ENCODE measurements around the gene CFAP99. TPM values are rescaled to one million over a fixed set of nuclear protein-coding genes. Genes with fewer than 3 reads are reported as not detected.

Gene CFAP99
- total and polyA plus RNA-seq, 3 donors from 2014 or later: 30.5 to 41.2 (median 40.1) TPM

DNA sequence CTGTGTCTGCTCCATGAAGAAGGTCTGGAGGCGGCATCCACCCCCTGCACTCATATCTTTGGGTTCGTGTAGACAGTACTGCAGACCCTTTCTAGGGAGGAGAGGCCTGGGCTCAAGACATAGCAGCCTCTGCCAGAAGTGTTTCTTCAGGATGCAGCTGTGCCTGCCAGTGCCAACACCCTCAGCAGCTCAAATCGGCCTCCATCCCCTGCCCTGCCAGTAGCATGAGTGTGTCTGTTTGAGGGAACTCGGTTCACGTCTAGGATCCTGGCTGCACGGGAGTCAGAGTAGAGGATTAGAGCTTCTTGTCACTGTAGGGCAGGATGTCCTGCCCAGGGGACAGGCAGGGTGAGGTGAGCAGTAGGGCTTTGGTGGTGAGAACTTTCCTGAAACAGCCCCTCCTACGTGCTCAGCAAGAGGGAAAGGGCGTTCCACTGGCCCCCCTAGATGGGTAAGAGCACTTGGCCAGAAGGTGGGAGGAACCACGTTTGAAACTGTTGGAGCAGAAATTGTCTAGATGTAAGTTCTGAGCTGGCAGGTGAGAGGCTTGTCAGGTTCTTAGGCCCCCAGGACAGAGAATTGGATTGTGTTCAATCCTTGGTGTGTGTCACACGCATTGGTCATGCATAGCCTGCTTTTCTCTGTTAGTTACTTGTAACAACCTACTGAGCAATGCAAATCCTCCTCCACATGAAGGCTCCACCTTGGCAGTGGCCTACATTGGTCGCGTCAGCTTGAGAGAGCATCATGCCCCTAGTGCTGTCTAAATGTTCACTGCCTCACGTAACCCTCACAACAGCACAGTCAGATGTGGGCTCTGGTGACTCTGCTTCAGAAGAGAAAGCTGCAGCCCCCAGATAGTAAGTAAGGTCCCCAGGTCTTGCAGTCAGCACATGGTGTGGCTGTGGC, 91.8 kb downstream of the CFAP99 start:
- Histone ChIP-seq H3K27me3 (no peaks in the 10 kb centered on the region), H3K9me3 (no peaks in the 10 kb centered on the region), H3K4me1 (peaks cover 14% of the 10 kb centered on the region), H3K36me3 (ENCODE audit: low read depth, missing control alignments) (no peaks in the 10 kb centered on the region), H3K27ac (no peak overlapping the region), H3K4me3 (no peak overlapping the region)
- no peak for TF ChIP-seq POLR2A (IDR thresholded peaks at IDR 0.05)
- TF ChIP-seq, protein P1, sequence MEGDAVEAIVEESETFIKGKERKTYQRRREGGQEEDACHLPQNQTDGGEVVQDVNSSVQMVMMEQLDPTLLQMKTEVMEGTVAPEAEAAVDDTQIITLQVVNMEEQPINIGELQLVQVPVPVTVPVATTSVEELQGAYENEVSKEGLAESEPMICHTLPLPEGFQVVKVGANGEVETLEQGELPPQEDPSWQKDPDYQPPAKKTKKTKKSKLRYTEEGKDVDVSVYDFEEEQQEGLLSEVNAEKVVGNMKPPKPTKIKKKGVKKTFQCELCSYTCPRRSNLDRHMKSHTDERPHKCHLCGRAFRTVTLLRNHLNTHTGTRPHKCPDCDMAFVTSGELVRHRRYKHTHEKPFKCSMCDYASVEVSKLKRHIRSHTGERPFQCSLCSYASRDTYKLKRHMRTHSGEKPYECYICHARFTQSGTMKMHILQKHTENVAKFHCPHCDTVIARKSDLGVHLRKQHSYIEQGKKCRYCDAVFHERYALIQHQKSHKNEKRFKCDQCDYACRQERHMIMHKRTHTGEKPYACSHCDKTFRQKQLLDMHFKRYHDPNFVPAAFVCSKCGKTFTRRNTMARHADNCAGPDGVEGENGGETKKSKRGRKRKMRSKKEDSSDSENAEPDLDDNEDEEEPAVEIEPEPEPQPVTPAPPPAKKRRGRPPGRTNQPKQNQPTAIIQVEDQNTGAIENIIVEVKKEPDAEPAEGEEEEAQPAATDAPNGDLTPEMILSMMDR (IDR thresholded peaks at IDR 0.05): no peak
- intact Hi-C loops (cut with DNase I; ENCODE audit: low total_unique reads): no loop called here
- peak; percentile 42 for DNase-seq
- 69 to 85% methylated on average over 13 of the region's 13 CpGs for WGBS, 2 donors

- intact Hi-C loops (cut with DNase I; ENCODE audit: low total_unique reads): no loop called here
- no peak overlapping the region for H3K27ac ChIP-seq
- DNase-seq: no peak
- WGBS, 2 donors: 84 to 89% methylated on average over 9 of the region's 9 CpGs
- no peaks in the 10 kb centered on the region for H3K9me3 ChIP-seq
- H3K4me3 ChIP-seq: no peak overlapping the region
- H3K4me1 ChIP-seq: peaks cover 22% of the 10 kb centered on the region
- no peaks in the 10 kb centered on the region for H3K36me3 ChIP-seq (ENCODE audit: low read depth, missing control alignments)
- TF ChIP-seq POLR2A (IDR thresholded peaks at IDR 0.05): no peak
- TF ChIP-seq, protein P1 (IDR thresholded peaks at IDR 0.05): no peak
- no peaks in the 10 kb centered on the region for H3K27me3 ChIP-seq
Measured at GRCh38 chr4:2511645-2512131, 92.9 kb downstream of the CFAP99 start.

Other genes with a start within 250 kb of the CFAP99 start
- gene HAUS3, start 176.8 kb upstream of the CFAP99 start, total RNA-seq: 10 to 100 TPM; 40.1 to 44.0 TPM
- gene HAUS3, start 176.8 kb upstream of the CFAP99 start, polyA plus RNA-seq (ENCODE audit: insufficient read depth, low read depth, low replicate concordance): 13.8 TPM
- gene POLN, start 176.8 kb upstream of the CFAP99 start, total RNA-seq: 10 to 100 TPM; 22.9 to 23.7 TPM
- gene POLN, start 176.8 kb upstream of the CFAP99 start, polyA plus RNA-seq (ENCODE audit: insufficient read depth, low read depth, low replicate concordance): 12.2 TPM
- gene MXD4, start 156.8 kb upstream of the CFAP99 start, total RNA-seq: 10 to 100 TPM; 73.8 to 76.4 TPM
- 51.6 TPM for gene MXD4, start 156.8 kb upstream of the CFAP99 start, polyA plus RNA-seq (ENCODE audit: insufficient read depth, low read depth, low replicate concordance)
- 10 to 100 TPM; 40.5 to 55.3 TPM for gene ZFYVE28, start 310 bp upstream of the CFAP99 start, total RNA-seq
- gene ZFYVE28, start 310 bp upstream of the CFAP99 start, polyA plus RNA-seq (ENCODE audit: insufficient read depth, low read depth, low replicate concordance): 14.7 TPM
- gene RNF4, start 50.2 kb downstream of the CFAP99 start, total RNA-seq: 10 to 100 TPM; 61.3 to 68.3 TPM
- gene RNF4, start 50.2 kb downstream of the CFAP99 start, polyA plus RNA-seq (ENCODE audit: insufficient read depth, low read depth, low replicate concordance): 69.8 TPM
- gene FAM193A, start 117.7 kb downstream of the CFAP99 start, total RNA-seq: 10 to 100 TPM; 78.7 to 92.4 TPM
- 50.4 TPM for gene FAM193A, start 117.7 kb downstream of the CFAP99 start, polyA plus RNA-seq (ENCODE audit: insufficient read depth, low read depth, low replicate concordance)